Measurements from ENCODE around the gene TMEM51.

Gene TMEM51

DNA sequence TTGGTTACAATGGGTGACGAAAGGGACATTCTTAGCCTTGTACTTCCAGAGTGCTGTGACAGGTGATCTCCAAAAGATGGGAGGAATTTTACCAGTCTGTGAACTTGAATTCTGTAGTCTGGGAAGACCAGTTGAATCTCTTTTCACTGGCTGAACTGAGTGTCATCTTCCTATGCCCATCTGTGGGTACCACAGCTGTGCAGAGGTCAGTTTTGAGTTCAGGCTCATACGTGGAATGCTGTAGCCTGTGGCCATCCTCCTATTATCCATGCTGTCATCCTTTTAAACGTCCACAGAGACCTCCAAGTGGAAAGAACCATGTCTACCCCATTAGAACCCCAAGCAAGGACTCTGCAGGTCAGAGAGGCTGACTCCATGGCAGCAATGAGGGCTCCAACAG lies 32.1 kb downstream of the TMEM51 start:
- Histone ChIP-seq H3K9ac (no peak overlapping the region), H2AFZ (no peak overlapping the region), H3K4me1 (no peaks in the 10 kb centered on the region), H3K4me3 (ENCODE audit: low read depth, low read length) (no peak overlapping the region), H3K79me2 (no peaks in the 10 kb centered on the region), H3K36me3 (ENCODE audit: control insufficient read depth, insufficient read depth, low read length) (no peaks in the 10 kb centered on the region), H3K9me3 (ENCODE audit: control insufficient read depth, low read length) (no peaks in the 10 kb centered on the region), H3K4me2 (ENCODE audit: low read length) (no peak overlapping the region), H3K27ac (no peak overlapping the region), H3K27me3 (ENCODE audit: control insufficient read depth, insufficient read depth, low read length) (no peaks in the 10 kb centered on the region)
- TF ChIP-seq, protein P1, sequence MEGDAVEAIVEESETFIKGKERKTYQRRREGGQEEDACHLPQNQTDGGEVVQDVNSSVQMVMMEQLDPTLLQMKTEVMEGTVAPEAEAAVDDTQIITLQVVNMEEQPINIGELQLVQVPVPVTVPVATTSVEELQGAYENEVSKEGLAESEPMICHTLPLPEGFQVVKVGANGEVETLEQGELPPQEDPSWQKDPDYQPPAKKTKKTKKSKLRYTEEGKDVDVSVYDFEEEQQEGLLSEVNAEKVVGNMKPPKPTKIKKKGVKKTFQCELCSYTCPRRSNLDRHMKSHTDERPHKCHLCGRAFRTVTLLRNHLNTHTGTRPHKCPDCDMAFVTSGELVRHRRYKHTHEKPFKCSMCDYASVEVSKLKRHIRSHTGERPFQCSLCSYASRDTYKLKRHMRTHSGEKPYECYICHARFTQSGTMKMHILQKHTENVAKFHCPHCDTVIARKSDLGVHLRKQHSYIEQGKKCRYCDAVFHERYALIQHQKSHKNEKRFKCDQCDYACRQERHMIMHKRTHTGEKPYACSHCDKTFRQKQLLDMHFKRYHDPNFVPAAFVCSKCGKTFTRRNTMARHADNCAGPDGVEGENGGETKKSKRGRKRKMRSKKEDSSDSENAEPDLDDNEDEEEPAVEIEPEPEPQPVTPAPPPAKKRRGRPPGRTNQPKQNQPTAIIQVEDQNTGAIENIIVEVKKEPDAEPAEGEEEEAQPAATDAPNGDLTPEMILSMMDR (IDR thresholded peaks at IDR 0.05), result no peak

DNA sequence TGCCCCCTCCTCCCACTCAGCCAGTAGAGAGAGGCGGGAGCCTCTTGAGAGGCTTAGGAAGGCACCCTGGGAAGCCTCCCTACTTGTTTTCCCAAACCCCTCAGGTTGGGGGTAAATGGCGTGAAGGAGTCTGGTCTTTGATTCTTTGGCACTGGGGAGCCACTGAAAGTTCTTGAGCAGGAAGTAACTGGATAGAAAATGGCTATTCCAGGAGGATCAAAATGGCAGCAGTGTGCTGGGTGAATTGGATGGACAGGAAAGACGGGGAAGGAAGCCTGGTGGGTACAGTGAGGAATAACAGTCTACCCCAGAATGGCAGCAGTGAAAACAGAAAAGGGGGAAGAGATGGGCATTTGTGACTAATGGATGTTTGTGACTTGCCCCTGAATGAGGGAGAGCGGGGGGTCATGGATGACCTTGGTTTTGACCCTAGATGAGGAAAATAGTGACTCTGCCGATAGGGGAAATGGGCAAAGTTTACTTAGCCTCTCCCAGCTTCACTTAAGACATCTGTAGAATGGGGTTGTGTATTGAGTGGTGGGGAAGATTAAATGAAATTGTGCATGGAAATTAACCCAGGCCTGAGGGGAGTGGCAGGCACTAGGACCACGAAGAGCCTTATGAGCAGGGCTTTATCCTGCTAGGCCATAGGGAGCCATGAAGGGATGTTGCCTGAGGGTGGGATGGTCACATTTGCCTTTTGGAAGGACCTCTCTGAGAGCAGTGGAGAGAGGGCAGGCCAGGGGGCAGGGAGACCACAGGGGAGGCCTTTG lies 32.7 kb downstream of the TMEM51 start:
- H3K27me3 ChIP-seq (ENCODE audit: control insufficient read depth, insufficient read depth, low read length), result no peaks in the 10 kb centered on the region
- no peak overlapping the region for H3K9ac ChIP-seq
- no peaks in the 10 kb centered on the region for H3K79me2 ChIP-seq
- no peaks in the 10 kb centered on the region for H3K4me1 ChIP-seq
- H3K36me3 ChIP-seq (ENCODE audit: control insufficient read depth, insufficient read depth, low read length), result no peaks in the 10 kb centered on the region
- H3K27ac ChIP-seq, result no peak overlapping the region
- no peak overlapping the region for H3K4me3 ChIP-seq (ENCODE audit: low read depth, low read length)
- H3K4me2 ChIP-seq (ENCODE audit: low read length), result no peak overlapping the region
- TF ChIP-seq, protein P1 (IDR thresholded peaks at IDR 0.05), result no peak
- H2AFZ ChIP-seq, result no peak overlapping the region
- no peaks in the 10 kb centered on the region for H3K9me3 ChIP-seq (ENCODE audit: control insufficient read depth, low read length)

DNA sequence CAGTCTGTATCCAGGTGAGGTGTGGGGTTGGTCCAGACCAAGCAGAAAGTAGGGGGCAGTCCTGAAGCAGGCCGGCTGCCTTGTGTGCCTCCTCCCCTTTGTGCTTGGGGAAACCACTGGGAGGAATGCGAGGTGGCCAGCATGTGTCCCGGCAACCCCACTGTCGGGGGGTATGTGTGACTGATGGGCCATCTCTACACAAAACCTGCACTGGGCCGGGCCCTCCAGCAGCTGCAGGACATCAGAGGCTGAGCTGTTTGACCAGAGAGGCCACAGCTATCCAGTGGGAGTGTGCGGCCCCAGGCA lies 33.3 kb downstream of the TMEM51 start:
- no peaks in the 10 kb centered on the region for H3K4me1 ChIP-seq

DNA sequence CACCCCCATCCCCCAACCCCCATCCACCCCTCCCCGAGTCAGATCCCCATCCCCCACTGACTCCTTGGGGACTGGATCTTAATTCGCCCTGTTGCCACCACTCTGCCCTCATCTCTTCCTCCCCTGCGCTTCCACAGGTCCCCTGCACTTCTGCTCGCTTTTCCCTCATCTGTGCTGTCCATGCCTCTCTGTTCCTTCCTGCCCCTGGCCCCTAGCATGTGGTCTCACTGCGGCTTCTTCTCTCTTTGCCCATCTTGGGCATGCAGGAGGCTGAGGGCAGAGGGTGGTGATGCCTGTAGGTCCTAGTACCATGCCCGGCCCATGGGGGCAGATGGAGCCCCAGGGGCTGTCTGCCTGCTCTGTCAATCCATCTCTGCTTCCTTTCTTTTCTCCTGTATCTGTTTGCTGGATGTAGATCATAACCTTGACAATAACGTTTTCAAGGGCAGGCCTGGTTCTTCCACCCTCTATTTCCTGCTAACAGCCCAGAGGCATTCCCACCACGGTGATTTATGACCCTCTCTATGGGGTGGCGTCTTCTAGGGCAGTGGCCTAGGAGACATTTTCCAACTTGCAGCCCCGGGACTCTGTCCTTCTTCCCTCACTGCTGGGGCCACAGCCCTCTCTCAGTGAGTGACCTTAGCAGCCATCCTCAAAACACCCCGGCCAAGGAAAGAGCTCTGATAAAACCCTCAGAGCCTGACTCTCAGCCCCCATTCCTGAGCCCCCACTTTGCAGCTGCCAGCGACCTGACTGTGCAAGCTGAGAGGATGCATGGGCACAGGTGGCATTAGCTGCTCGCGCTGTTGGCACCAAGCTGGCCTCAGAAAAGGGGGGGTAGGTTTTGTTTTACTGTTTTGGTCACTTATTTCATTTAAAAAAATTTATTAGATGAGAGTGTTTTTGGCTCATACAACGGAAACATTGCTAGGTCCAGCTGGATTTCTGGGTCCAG lies 33.9 kb downstream of the TMEM51 start:
- Histone ChIP-seq H3K4me1 (no peaks in the 10 kb centered on the region), H3K27me3 (ENCODE audit: control insufficient read depth, insufficient read depth, low read length) (no peaks in the 10 kb centered on the region), H3K4me3 (ENCODE audit: low read depth, low read length) (no peak overlapping the region), H3K9me3 (ENCODE audit: control insufficient read depth, low read length) (no peaks in the 10 kb centered on the region), H3K79me2 (no peaks in the 10 kb centered on the region), H3K9ac (no peak overlapping the region), H2AFZ (no peak overlapping the region), H3K4me2 (ENCODE audit: low read length) (no peak overlapping the region), H3K27ac (no peak overlapping the region), H3K36me3 (ENCODE audit: control insufficient read depth, insufficient read depth, low read length) (no peaks in the 10 kb centered on the region)
- TF ChIP-seq, protein P1 (IDR thresholded peaks at IDR 0.05), result no peak

More for the DNA sequence above, 33.3 kb downstream of the TMEM51 start:
- no peak overlapping the region for H3K27ac ChIP-seq
- H3K4me2 ChIP-seq (ENCODE audit: low read length), result no peak overlapping the region
- TF ChIP-seq, protein P1 (IDR thresholded peaks at IDR 0.05), result no peak
- no peaks in the 10 kb centered on the region for H3K27me3 ChIP-seq (ENCODE audit: control insufficient read depth, insufficient read depth, low read length)
- no peak overlapping the region for H3K4me3 ChIP-seq (ENCODE audit: low read depth, low read length)
- H3K9ac ChIP-seq, result no peak overlapping the region
- H2AFZ ChIP-seq, result no peak overlapping the region
- no peaks in the 10 kb centered on the region for H3K9me3 ChIP-seq (ENCODE audit: control insufficient read depth, low read length)
- no peaks in the 10 kb centered on the region for H3K36me3 ChIP-seq (ENCODE audit: control insufficient read depth, insufficient read depth, low read length)
- H3K79me2 ChIP-seq, result no peaks in the 10 kb centered on the region

Measured in parathyroid adenoma (tissue), 2 donors.